Astrocyte (in vitro differentiated cells and primary cell): ENCODE data around the gene MPC1. TPM values are rescaled to one million over a fixed set of nuclear protein-coding genes. Genes with fewer than 3 reads are reported as not detected.
A peak's percentile ranks its signal among the peaks of the same experiment; 100 is the strongest.

ENCODE experiments used
- DNase-seq: peaks from one replicate; pipeline ENCODE4 v3.0.0-alpha.2; 2010; ENCODE audit warnings: low read depth
- FAIRE-seq: peaks from 2 replicates; lab custom pipeline; 2011; peaks lifted over from hg19 to GRCh38; lab: Jason Lieb, UNC
- H2AFZ ChIP-seq: 2 replicates; pipeline ENCODE4 v1.6.0; 2012; ENCODE audit warnings: low read depth, low read length, inconsistent platforms
- H3K27ac ChIP-seq: 2 replicates; pipeline ENCODE4 v1.5.1; 2011; ENCODE audit warnings: low read depth, low read length, inconsistent platforms
- H3K27me3 ChIP-seq: 2 replicates; pipeline ENCODE4 v1.6.0; 2011; ENCODE audit warnings: low read length, inconsistent platforms; ENCODE audit not compliant: insufficient read depth
- H3K36me3 ChIP-seq: 2 replicates; pipeline ENCODE4 v1.5.1; 2011; ENCODE audit warnings: low read length, inconsistent platforms; ENCODE audit not compliant: insufficient read depth
- H3K4me1 ChIP-seq: 2 replicates; pipeline ENCODE4 v1.5.1; 2011; ENCODE audit warnings: low read length, inconsistent platforms; ENCODE audit not compliant: insufficient read depth
- H3K4me2 ChIP-seq: 2 replicates; pipeline ENCODE4 v1.6.0; 2012; ENCODE audit warnings: low read length, inconsistent platforms
- H3K4me3 ChIP-seq: 2 replicates; pipeline ENCODE4 v1.5.1; 2011; ENCODE audit warnings: low read depth, mild to moderate bottlenecking, low read length, inconsistent platforms; ENCODE audit not compliant: insufficient read depth
- H3K79me2 ChIP-seq: 2 replicates; pipeline ENCODE4 v1.6.0; 2012; ENCODE audit warnings: mild to moderate bottlenecking, low read length, inconsistent platforms; ENCODE audit not compliant: insufficient read depth
- H3K9ac ChIP-seq: 2 replicates; pipeline ENCODE4 v1.6.0; 2012; ENCODE audit warnings: mild to moderate bottlenecking, low read length, inconsistent platforms
- H3K9me3 ChIP-seq: 2 replicates; pipeline ENCODE4 v1.5.1; 2012; ENCODE audit warnings: low read depth, mild to moderate bottlenecking, low read length, inconsistent platforms; ENCODE audit not compliant: insufficient read depth
- H4K20me1 ChIP-seq: 2 replicates; pipeline ENCODE4 v1.6.0; 2012; ENCODE audit warnings: low read length, inconsistent platforms; ENCODE audit not compliant: insufficient read depth
- H3K27ac Mint-ChIP-seq: one replicate; pipeline ENCODE4 v1.8.0; 2021; ENCODE audit warnings: mild to moderate bottlenecking, mixed read lengths; ENCODE audit not compliant: unreplicated experiment
- H3K27me3 Mint-ChIP-seq: one replicate; pipeline ENCODE4 v1.8.0; 2021; ENCODE audit warnings: low read depth, mixed read lengths; ENCODE audit not compliant: unreplicated experiment
- H3K36me3 Mint-ChIP-seq: one replicate; pipeline ENCODE4 v1.8.0; 2021; ENCODE audit warnings: low read depth, mixed read lengths; ENCODE audit not compliant: unreplicated experiment
- H3K4me1 Mint-ChIP-seq: one replicate; pipeline ENCODE4 v1.8.0; 2021; ENCODE audit warnings: low read depth, mixed read lengths; ENCODE audit not compliant: unreplicated experiment
- H3K4me3 Mint-ChIP-seq: one replicate; pipeline ENCODE4 v1.8.0; 2021; ENCODE audit warnings: mild to moderate bottlenecking, moderate library complexity, mixed read lengths; ENCODE audit not compliant: unreplicated experiment
- H3K9me3 Mint-ChIP-seq: one replicate; pipeline ENCODE4 v1.8.0; 2021; ENCODE audit warnings: mild to moderate bottlenecking, mixed read lengths; ENCODE audit not compliant: unreplicated experiment
- EZH2 ChIP-seq: IDR thresholded peaks from 2 replicates; pipeline ENCODE4 v1.6.1; 2012; ENCODE audit warnings: mild to moderate bottlenecking, low read length, inconsistent platforms; ENCODE audit not compliant: insufficient read depth
- total RNA-seq: library from RNA; stranded (reverse); gene quantifications from 2 replicates; pipeline ENCODE4 v1.2.1, GENCODE V29; 2021
- TF ChIP-seq, protein P1 (sequence below): IDR thresholded peaks from 2 replicates; pipeline ENCODE4 v1.5.1; 2011; ENCODE audit warnings: low read depth, mild to moderate bottlenecking, inconsistent platforms, low read length, moderate library complexity; ENCODE audit not compliant: insufficient read depth

MPC1 gene
- total RNA-seq, 1 donor from 2014 or later = 47.4 TPM

DNA sequence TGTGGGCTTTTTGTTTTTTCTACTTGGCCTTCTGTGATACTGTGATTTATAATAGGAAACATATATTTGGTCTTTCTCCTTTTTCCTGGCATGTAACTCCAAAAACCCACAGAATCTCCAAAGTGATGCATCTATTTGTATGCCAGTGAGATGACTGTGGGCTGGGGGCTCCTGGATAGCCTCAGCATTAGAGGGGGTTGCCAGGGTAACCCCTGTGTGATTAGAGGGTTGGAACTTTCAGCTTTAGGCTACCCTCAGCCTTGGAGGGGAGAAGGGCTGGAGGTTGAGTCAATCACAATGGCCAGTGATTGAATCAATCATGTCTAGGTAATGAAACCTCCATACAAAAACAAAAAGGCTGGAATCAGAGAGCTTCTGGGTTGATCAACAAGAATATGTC is 29.8 kb downstream of the MPC1 start:
- no peaks in the 10 kb centered on the region for H3K27me3 ChIP-seq
- H4K20me1 ChIP-seq = no peaks in the 10 kb centered on the region
- H3K9me3 Mint-ChIP-seq = peaks cover 17% of the 10 kb centered on the region
- FAIRE-seq (no peak), DNase-seq (no peak)
- H3K4me1 Mint-ChIP-seq = no peaks in the 10 kb centered on the region
- no peaks in the 10 kb centered on the region for H3K4me1 ChIP-seq
- H3K27me3 Mint-ChIP-seq = no peaks in the 10 kb centered on the region
- H2AFZ ChIP-seq = no peak overlapping the region
- no peak overlapping the region for H3K4me2 ChIP-seq
- no peaks in the 10 kb centered on the region for H3K79me2 ChIP-seq
- peak overlapping the region; percentile 34 for H3K4me3 Mint-ChIP-seq
- H3K4me3 ChIP-seq = no peak overlapping the region
- no peak overlapping the region for H3K27ac Mint-ChIP-seq
- H3K36me3 Mint-ChIP-seq = peaks cover 10% of the 10 kb centered on the region
- H3K9ac ChIP-seq = no peak overlapping the region
- no peaks in the 10 kb centered on the region for H3K36me3 ChIP-seq
- no peaks in the 10 kb centered on the region for H3K9me3 ChIP-seq
- TF ChIP-seq, protein P1, sequence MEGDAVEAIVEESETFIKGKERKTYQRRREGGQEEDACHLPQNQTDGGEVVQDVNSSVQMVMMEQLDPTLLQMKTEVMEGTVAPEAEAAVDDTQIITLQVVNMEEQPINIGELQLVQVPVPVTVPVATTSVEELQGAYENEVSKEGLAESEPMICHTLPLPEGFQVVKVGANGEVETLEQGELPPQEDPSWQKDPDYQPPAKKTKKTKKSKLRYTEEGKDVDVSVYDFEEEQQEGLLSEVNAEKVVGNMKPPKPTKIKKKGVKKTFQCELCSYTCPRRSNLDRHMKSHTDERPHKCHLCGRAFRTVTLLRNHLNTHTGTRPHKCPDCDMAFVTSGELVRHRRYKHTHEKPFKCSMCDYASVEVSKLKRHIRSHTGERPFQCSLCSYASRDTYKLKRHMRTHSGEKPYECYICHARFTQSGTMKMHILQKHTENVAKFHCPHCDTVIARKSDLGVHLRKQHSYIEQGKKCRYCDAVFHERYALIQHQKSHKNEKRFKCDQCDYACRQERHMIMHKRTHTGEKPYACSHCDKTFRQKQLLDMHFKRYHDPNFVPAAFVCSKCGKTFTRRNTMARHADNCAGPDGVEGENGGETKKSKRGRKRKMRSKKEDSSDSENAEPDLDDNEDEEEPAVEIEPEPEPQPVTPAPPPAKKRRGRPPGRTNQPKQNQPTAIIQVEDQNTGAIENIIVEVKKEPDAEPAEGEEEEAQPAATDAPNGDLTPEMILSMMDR = no peak
- TF ChIP-seq EZH2 = no peak
- no peak overlapping the region for H3K27ac ChIP-seq

DNA sequence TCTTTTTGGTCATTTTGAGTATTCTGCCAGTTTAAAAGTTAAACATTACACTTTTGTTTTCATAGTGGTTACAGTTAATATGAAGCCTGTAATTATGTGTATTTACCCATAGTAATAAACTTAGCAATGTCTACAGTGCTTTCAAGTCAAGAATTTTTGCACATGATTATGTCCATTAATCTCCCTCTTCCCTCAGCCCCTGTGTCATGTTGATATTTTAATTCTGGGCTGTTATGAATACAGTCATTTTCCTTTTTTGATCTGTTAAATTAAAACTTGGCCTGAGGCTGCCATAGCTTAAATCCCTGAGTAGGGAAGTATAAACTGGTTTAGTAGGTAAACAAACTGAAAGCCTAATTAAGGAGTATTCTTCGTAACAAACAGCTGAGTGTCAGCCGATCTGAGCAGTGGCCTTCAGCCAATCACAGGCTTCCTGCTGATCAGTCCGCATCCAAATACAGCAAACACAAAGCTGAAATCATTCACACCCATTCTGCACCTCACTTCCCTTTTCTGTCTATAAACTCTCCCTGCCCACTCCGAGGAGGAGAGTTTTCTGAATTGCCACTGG is 30.9 kb downstream of the MPC1 start:
- Histone ChIP-seq H4K20me1 (no peaks in the 10 kb centered on the region), H3K27me3 (no peaks in the 10 kb centered on the region), H3K9ac (no peak overlapping the region), H3K79me2 (no peaks in the 10 kb centered on the region), H3K4me2 (peak overlapping the region; percentile 48), H2AFZ (peak overlapping the region; percentile 60), H3K4me3 (no peak overlapping the region), H3K27ac (no peak overlapping the region), H3K36me3 (no peaks in the 10 kb centered on the region), H3K4me1 (no peaks in the 10 kb centered on the region), H3K9me3 (no peaks in the 10 kb centered on the region)
- Mint-ChIP-seq H3K27me3 (no peaks in the 10 kb centered on the region), H3K9me3 (peaks cover 17% of the 10 kb centered on the region), H3K27ac (no peak overlapping the region), H3K4me1 (peaks cover 1% of the 10 kb centered on the region), H3K36me3 (peaks cover 10% of the 10 kb centered on the region), H3K4me3 (no peak overlapping the region)
- FAIRE-seq (no peak), DNase-seq (no peak)
- TF ChIP-seq, protein P1 = no peak
- no peak for TF ChIP-seq EZH2

DNA sequence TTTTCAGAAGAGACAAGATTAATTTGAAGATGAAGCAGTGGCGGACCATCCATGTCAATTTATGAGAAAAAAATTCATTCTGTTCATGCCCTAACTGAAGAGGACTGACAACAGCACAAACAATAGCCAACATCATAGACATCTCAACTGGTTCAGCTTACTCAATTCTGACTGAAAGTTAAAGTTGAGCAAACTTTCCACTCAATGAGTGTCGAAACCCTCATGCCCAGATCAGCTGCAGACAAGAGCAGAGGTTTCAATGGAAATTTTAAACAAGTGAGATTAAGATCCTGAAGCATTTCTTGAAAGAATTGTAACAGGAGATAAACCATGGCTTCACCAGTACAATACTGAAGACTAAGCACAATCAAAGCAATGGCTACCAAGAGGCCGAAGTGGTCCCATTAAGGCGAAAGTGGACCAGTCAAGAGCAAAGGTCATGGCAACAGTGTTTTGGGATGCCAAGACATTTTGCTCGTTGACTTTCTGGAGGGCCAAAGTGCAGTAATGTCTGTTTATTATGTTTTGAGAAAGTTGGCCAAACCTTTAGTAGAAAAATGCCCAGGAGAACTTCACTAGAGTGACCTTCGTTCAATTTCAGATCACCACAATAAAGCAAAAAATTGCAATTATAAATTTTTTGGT is 34.3 kb downstream of the MPC1 start:
- Histone ChIP-seq H3K4me3 (no peak overlapping the region), H3K9ac (no peak overlapping the region), H3K4me1 (peaks cover 3% of the 10 kb centered on the region), H3K27me3 (no peaks in the 10 kb centered on the region), H3K36me3 (no peaks in the 10 kb centered on the region), H3K4me2 (no peak overlapping the region), H4K20me1 (no peaks in the 10 kb centered on the region), H2AFZ (no peak overlapping the region), H3K27ac (no peak overlapping the region), H3K9me3 (no peaks in the 10 kb centered on the region), H3K79me2 (no peaks in the 10 kb centered on the region)
- Mint-ChIP-seq H3K27me3 (no peaks in the 10 kb centered on the region), H3K4me1 (peaks cover 10% of the 10 kb centered on the region), H3K36me3 (peaks cover 10% of the 10 kb centered on the region), H3K9me3 (peaks cover 23% of the 10 kb centered on the region), H3K4me3 (no peak overlapping the region), H3K27ac (no peak overlapping the region)
- FAIRE-seq = no peak
- DNase-seq = no peak
- no peak for TF ChIP-seq EZH2
- TF ChIP-seq, protein P1 = no peak
